Stimulated activated CD8-positive, alpha-beta memory T cell treated with anti-CD3 and anti-CD28 coated beads, Interleukin-4, amount 100 ng/mL, for 48 hours (primary cell): ENCODE data around the gene DTX3.
"Not testable (repeated sequence)": the region's sequence is repeated elsewhere in the genome, so short reads cannot be mapped to it uniquely, and the experiment has no call there.

Experiments
- DNase-seq: peaks from one replicate; pipeline ENCODE4 v3.0.0-alpha.2; 2020

DTX3 gene

GRCh38 chr12:57637364-57637763 lies 32.7 kb downstream of the DTX3 start:
- DNase-seq, result no peak

DNA sequence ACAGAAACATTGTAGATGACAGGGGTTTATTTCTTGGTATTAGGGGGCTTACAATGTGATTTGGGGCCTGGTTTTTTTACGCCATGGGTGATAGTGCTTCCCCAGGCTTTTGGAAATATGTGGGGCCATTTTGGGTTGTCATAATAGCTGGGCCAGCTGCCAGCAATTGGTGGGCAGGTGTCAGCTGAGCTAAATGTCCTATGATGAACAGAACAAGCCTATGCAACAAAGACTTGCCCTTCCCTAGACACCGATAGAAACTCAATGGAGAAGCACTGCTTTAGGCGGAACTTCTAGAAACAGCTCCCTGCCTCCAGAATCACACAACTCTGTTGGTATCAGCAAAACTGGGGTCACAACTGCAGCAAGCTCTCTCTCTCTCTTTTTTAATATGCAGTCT lies 33.5 kb downstream of the DTX3 start:
- no peak for DNase-seq

DNA sequence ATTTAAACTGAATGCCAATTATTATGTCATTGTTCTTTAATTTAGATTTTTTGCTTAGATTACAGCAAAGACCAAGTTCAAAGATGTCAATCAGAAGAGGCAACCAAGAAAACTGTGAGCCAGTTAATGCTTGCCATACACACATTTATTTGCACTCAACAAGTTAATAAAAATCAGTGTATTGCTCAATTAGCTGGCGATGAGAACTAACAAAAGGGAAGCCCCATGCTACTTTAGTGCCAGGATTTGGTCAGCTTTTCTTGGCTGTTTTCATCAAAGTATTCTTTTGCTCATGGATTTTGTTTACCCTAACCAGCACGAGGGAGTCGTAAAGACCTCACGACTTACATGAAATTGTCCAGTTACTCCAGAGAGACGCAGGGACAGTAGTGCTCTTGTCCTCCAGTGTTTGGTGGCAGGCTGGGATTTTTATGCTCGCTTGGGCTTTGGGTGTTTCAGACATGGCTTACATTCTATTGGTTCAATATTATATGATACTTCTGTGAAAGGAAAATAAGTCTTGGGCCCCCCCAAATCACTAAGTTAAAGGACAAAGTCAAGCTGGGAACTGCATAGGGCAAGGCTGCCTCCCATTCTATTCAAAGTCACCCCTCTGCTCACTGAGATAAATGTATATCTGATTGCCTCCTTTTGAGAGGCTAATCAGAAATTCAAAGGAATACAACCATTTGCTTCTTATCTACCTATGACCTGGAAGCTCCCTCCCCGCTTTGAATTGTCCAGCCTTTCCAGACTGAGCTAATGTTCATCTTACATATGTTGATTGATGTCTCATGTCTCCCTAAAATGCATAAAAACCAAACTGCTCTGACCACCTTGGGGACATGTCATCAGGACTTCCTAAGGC lies 35.8 kb downstream of the DTX3 start:
- DNase-seq, result no peak

GRCh38 chr12:57641699-57642442 lies 37.2 kb downstream of the DTX3 start:
- DNase-seq, result no peak

DNA sequence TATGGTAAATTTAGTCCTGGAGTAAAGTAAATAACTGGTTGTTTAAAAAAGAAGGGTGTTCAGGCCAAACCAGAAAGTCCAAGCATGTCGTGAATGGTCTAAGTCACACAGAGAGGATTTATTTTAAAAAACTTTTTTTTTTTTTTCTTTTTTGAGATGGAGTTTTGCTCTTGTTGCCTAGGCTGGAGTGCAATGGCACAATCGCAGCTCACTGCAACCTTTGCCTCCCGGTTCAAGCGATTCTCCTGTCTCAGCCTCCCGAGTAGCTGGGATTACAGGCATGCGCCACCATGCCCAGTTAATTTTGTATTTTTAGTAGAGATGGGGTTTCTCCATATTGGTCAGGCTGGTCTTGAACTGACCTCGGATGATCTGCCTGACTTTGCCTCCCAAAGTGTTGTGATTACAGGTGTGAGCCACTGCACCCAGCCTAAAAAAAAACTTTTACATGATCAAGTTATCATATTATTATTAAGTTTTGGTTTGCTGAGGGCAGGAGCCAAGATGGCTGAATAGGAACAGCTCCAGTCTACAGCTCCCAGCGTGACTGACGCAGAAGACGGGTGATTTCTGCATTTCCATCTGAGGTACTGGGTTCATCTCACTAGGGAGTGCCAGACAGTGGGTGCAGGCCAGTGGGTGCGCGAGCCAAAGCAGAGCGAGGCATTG lies 41.5 kb downstream of the DTX3 start:
- DNase-seq, result not testable (repeated sequence)

DNA sequence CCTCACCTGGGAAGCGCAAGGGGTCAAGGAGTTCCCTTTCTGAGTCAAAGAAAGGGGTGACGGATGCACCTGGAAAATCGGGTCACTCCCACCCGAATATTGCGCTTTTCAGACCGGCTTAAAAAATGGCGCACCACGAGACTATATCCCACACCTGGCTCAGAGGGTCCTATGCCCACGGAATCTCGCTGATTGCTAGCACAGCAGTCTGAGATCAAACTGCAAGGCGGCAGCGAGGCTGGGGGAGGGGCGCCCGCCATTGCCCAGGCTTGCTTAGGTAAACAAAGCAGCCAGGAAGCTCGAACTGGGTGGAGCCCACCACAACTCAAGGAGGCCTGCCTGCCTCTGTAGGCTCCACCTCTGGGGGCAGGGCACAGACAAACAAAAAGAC lies 42.0 kb downstream of the DTX3 start:
- not testable (repeated sequence) for DNase-seq

- DNase-seq, result no peak
Observed at GRCh38 chr12:57654042-57654441, 49.4 kb downstream of the DTX3 start.

DNA sequence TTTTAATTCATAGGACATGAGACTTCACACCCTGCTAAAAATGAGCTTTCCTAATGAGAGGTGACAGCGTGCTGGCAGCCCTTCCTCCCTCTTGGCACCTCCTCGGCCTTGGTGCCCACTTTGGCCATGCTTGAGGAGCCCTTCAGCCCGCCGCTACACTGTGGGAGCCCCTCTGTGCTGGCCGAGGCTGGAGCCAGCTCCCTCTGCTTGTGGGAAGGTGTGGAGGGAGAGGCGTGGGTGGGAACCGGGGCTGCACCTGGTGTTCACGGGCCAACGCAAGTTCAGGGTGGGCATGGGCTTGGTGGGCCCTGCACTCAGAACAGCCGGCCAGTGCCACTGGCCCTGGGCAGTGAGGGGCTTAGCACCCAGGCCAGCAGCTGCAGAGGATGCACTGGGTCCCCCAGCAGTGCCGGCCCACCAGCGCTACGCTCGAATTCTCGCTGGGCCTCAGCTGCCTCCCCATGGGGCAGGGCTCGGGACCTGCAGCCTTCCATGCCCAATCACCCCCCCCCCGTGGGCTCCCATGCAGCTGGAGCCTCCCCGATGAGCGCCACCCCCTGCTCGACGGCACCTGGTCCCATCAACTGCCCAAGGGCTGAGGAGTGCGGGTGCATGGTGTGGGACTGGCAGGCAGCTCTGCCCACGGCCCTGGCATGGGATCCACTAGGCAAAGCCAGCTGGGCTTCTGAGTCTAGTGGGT lies 51.1 kb downstream of the DTX3 start:
- DNase-seq, result no peak

DNA sequence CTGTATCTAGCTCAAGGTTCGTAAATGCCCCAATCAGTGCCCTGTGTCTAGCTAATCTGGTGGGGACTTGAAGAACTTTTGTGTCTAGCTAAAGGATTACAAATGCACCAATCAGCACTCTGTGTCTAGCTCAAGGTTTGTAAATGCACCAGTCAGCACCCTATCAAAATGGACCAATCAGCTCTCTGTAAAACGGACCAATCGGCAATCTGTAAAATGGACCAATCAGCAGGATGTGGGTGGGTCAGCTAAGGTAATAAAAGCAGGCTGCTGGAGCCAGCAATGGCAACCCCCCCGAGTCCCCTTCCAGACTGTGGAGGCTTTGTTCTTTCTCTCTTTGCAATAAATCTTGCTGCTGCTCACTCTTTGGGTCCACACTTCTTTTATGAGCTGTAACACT lies 51.8 kb downstream of the DTX3 start:
- not testable (repeated sequence) for DNase-seq

GRCh38 chr12:57657744-57658143 lies 53.1 kb downstream of the DTX3 start:
- DNase-seq, result no peak

GRCh38 chr12:57658890-57659289 lies 54.3 kb downstream of the DTX3 start:
- no peak for DNase-seq
